Endothelial cell of umbilical vein (primary cell): ENCODE results near the gene KIF26B. TPM values are rescaled to one million over a fixed set of nuclear protein-coding genes. Genes with fewer than 3 reads are reported as not detected.

Experiments
- BruUV-seq: library from RNA; stranded (reverse); fragments of 400-500 nt; replicated peaks from 2 replicates; lab custom pipeline; 2021; lab: Mats Ljungman, UMichigan
- CTCF ChIA-PET: fragments of 300-600, 350-600 bp; sonication (Branson Sonifier 250); formaldehyde crosslinking; loops from one replicate; lab custom pipeline; 2021; ENCODE audit warnings: antibody characterized with exemption, inconsistent platforms; lab: Charles Lee
- POLR2A ChIA-PET: fragments of 300-600, 350-600 bp; sonication (Branson Sonifier 250); formaldehyde crosslinking; loops from one replicate; lab custom pipeline; 2021; ENCODE audit warnings: antibody characterized with exemption, inconsistent platforms; lab: Charles Lee
- DNase-seq: peaks from one replicate; pipeline ENCODE4 v3.0.0-alpha.2; 2011; ENCODE audit warnings: low read depth, low spot score
- FAIRE-seq: peaks from 2 replicates; lab custom pipeline; 2011; peaks lifted over from hg19 to GRCh38; lab: Jason Lieb, UNC
- H2AFZ ChIP-seq: 2 replicates; pipeline ENCODE4 v1.6.0; 2012; ENCODE audit warnings: low read depth, low read length, control low read depth, inconsistent platforms
- H3K27ac ChIP-seq: 2 replicates; pipeline ENCODE4 v1.5.1; 2011; ENCODE audit warnings: low read depth, mild to moderate bottlenecking, control low read depth, low read length, moderate library complexity; ENCODE audit not compliant: insufficient read depth
- H3K27me3 ChIP-seq, 2 experiments: 2 replicates each; pipeline versions ENCODE4 v1.6.0 to v1.6.1; 2011; ENCODE audit warnings: low read length in 2 of 2, mixed read lengths in 1 of 2; ENCODE audit not compliant: control insufficient read depth in 2 of 2, insufficient read depth in 2 of 2
- H3K36me3 ChIP-seq, 2 experiments: 2 replicates in 1 of 2; 3 replicates in 1 of 2; pipeline ENCODE4 v1.5.1; 2011; ENCODE audit warnings: low read length in 2 of 2, mild to moderate bottlenecking in 1 of 2, moderate library complexity in 1 of 2; ENCODE audit not compliant: control insufficient read depth in 2 of 2, insufficient read depth in 2 of 2; ENCODE audit errors: extremely low read depth in 1 of 2
- H3K4me1 ChIP-seq: 3 replicates; pipeline ENCODE4 v1.5.1; 2011; ENCODE audit warnings: mild to moderate bottlenecking, low read length; ENCODE audit not compliant: control insufficient read depth, insufficient read depth; ENCODE audit errors: extremely low read depth
- H3K4me2 ChIP-seq: 2 replicates; pipeline ENCODE4 v1.6.1; 2011; ENCODE audit warnings: low read length, control low read depth, mixed read lengths; ENCODE audit not compliant: insufficient read depth
- H3K4me3 ChIP-seq, 3 experiments: fragments of 200-600 bp in 1 of 3; sonication (generic), shearing (Covaris generic) in 1 of 3; replicated peaks in 1 of 3; 2 replicates each; pipeline ENCODE4 v1.5.1; 2011 to 2016; ENCODE audit warnings: control low read depth in 3 of 3, low read length in 3 of 3, mild to moderate bottlenecking in 2 of 3, inconsistent platforms in 1 of 3, low read depth in 1 of 3, moderate library complexity in 1 of 3; ENCODE audit not compliant: insufficient read depth in 1 of 3
- H3K79me2 ChIP-seq: 2 replicates; pipeline ENCODE4 v1.6.0; 2012; ENCODE audit warnings: low read length, inconsistent platforms; ENCODE audit not compliant: control insufficient read depth, insufficient read depth
- H3K9ac ChIP-seq: replicated peaks from 2 replicates; pipeline ENCODE3; 2011; ENCODE audit warnings: low read length, control low read depth; ENCODE audit not compliant: insufficient read depth; ENCODE audit errors: extremely low read depth
- H3K9me1 ChIP-seq: replicated peaks from 3 replicates; pipeline ENCODE4 v1.6.0; 2011; ENCODE audit warnings: mild to moderate bottlenecking, low read length; ENCODE audit not compliant: control insufficient read depth, insufficient read depth; ENCODE audit errors: extremely low read depth
- H3K9me3 ChIP-seq: replicated peaks from 2 replicates; pipeline ENCODE4 v1.5.1; 2012; ENCODE audit warnings: low read length, inconsistent platforms; ENCODE audit not compliant: control insufficient read depth, insufficient read depth
- H4K20me1 ChIP-seq: replicated peaks from 2 replicates; pipeline ENCODE3; 2011; ENCODE audit warnings: mild to moderate bottlenecking, low read length; ENCODE audit not compliant: control insufficient read depth, insufficient read depth; ENCODE audit errors: extremely low read depth
- EZH2 ChIP-seq: IDR thresholded peaks from 2 replicates; pipeline ENCODE4 v1.6.1; 2012; ENCODE audit warnings: borderline replicate concordance, low read depth, mild to moderate bottlenecking, moderate library complexity, low read length, inconsistent platforms; ENCODE audit not compliant: severe bottlenecking
- MYC ChIP-seq: IDR thresholded peaks from one replicate; pipeline ENCODE4 v1.6.1; 2011; ENCODE audit warnings: mild to moderate bottlenecking, low read depth, low read length
- POLR2A ChIP-seq: IDR thresholded peaks from 2 replicates; pipeline ENCODE4 v1.6.1; 2012; ENCODE audit warnings: low read depth, mild to moderate bottlenecking, control low read depth, low read length
- POLR2AphosphoS5 ChIP-seq: IDR thresholded peaks from 2 replicates; pipeline ENCODE4 v1.6.1; 2012; ENCODE audit warnings: low read depth, mild to moderate bottlenecking, control low read depth, low read length, moderate library complexity; ENCODE audit not compliant: insufficient read depth
- dilution Hi-C: fragments of 300-500 bp; cut with MboI; formaldehyde crosslinking; loops from one replicate; pipeline ENCODE4 v1.15.0; 2019; ENCODE audit warnings: low sequenced_read_pairs; ENCODE audit not compliant: extremely low pct_ligation_motif_present
- intact Hi-C: fragments of 100-400 bp; cut with micrococcal nuclease; formaldehyde crosslinking; loops from one replicate; pipeline ENCODE4 v1.10.0; 2022
- polyA plus RNA-seq, 4 experiments: library from polyadenylated mRNA; depleted of rRNA in 3 of 4; stranded (reverse) in 3 of 4; unstranded in 1 of 4; fragments of >200 nt; gene quantifications; 2 replicates each; pipeline versions ENCODE4 v1.2.1 to v1.2.3, GENCODE V29; 2011 to 2012; ENCODE audit warnings: missing spikeins in 1 of 4
- total RNA-seq: library from RNA; stranded (reverse); gene quantifications from 2 replicates; pipeline ENCODE4 v1.2.3, GENCODE V29; 2021
- TF ChIP-seq, protein P1 (sequence below): IDR thresholded peaks from 2 replicates; pipeline ENCODE4 v1.6.1; 2011; ENCODE audit not compliant: insufficient read depth, insufficient read length
- TF ChIP-seq, protein P2 (sequence below), 2 donors: IDR thresholded peaks; 1 replicate in 1 of 2; 2 replicates in 1 of 2; pipeline ENCODE4 v1.5.1; 2011; ENCODE audit warnings: low read length in 2 of 2, mild to moderate bottlenecking in 2 of 2, moderate library complexity in 2 of 2, control low read depth in 1 of 2, inconsistent platforms in 1 of 2, low read depth in 1 of 2; ENCODE audit not compliant: insufficient read depth in 1 of 2; ENCODE audit errors: extremely low read depth in 1 of 2

Gene KIF26B
- total and polyA plus RNA-seq, 2 donors (not counting 3 experiments of a cell fraction or from before 2014, with no cell fraction given): 0.04 to 0.49 TPM

DNA sequence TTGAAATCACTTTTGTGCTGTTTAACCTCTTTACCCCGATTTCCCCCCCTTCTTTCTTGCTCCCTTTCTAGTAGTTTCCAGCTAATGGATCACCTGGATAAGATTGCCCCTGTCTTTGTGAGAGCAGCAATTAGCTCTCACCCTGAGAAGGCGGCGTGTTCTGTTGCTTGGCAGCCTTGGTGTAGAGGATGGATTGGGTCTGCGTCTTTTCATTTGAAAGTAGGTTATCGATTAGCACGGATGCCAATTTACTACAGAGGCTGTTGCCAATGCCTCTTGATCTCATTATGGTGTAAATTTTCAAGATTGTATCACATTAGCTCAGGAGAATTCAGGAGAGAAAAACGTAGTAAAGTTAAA is 26.4 kb downstream of the KIF26B start:
- TF ChIP-seq, protein P1, sequence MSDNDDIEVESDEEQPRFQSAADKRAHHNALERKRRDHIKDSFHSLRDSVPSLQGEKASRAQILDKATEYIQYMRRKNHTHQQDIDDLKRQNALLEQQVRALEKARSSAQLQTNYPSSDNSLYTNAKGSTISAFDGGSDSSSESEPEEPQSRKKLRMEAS: no peak
- no peak for TF ChIP-seq POLR2AphosphoS5
- no peak for TF ChIP-seq MYC
- TF ChIP-seq POLR2A: no peak
- no peak overlapping the region for H3K27ac ChIP-seq
- POLR2A ChIA-PET: no interaction called here
- CTCF ChIA-PET: interaction anchor here (0.9 kb wide), 1 partner anchor 14 kb away, joined by 3 read pairs; no protein-coding TSS in a partner anchor
- no peak overlapping the region for H3K4me3 ChIP-seq
- H3K9me1 ChIP-seq: no peaks in the 10 kb centered on the region
- dilution Hi-C loops: no loop called here
- FAIRE-seq (no peak), DNase-seq (no peak)
- no peak overlapping the region for H3K4me2 ChIP-seq
- no peak overlapping the region for H3K9ac ChIP-seq
- H3K4me1 ChIP-seq: no peaks in the 10 kb centered on the region
- intact Hi-C loops: no loop called here
- BruUV-seq: no TSS peak
- H4K20me1 ChIP-seq: no peaks in the 10 kb centered on the region
- no peaks in the 10 kb centered on the region for H3K36me3 ChIP-seq
- H3K27me3 ChIP-seq: no peaks in the 10 kb centered on the region
- H3K9me3 ChIP-seq: no peaks in the 10 kb centered on the region
- H2AFZ ChIP-seq: no peak overlapping the region
- H3K79me2 ChIP-seq: no peaks in the 10 kb centered on the region

DNA sequence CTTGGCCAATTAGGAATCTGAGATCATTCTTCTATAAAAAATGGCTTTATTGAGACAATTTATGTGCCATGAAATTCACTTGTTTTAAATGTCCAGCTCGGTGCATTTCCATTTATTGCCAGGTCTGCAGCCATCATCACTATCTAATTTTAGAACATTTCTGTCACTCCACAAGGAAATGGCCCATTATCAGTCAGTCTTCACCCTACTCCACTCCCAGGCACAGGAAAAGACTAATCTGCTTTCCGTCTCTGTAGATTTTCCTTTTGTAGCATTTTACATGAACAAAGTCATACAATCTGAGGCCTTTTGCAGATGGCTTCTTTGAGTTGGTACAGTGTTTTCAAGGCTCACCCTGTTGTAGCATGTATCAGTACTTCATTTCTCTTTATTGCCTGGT is 27.2 kb downstream of the KIF26B start:
- H4K20me1 ChIP-seq: no peaks in the 10 kb centered on the region
- TF ChIP-seq EZH2 (no peak), POLR2AphosphoS5 (no peak)
- TF ChIP-seq, protein P2, sequence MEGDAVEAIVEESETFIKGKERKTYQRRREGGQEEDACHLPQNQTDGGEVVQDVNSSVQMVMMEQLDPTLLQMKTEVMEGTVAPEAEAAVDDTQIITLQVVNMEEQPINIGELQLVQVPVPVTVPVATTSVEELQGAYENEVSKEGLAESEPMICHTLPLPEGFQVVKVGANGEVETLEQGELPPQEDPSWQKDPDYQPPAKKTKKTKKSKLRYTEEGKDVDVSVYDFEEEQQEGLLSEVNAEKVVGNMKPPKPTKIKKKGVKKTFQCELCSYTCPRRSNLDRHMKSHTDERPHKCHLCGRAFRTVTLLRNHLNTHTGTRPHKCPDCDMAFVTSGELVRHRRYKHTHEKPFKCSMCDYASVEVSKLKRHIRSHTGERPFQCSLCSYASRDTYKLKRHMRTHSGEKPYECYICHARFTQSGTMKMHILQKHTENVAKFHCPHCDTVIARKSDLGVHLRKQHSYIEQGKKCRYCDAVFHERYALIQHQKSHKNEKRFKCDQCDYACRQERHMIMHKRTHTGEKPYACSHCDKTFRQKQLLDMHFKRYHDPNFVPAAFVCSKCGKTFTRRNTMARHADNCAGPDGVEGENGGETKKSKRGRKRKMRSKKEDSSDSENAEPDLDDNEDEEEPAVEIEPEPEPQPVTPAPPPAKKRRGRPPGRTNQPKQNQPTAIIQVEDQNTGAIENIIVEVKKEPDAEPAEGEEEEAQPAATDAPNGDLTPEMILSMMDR (IDR thresholded peaks at IDR 0.05; ENCODE audit: extremely low read depth in 1 of 2, insufficient read depth in 1 of 2, low read depth in 1 of 2, low read length in 2 of 2): no peak
- H3K36me3 ChIP-seq: no peaks in the 10 kb centered on the region
- no peak overlapping the region for H2AFZ ChIP-seq
- DNase-seq (no peak), FAIRE-seq (no peak)
- H3K27ac ChIP-seq: no peak overlapping the region
- no peaks in the 10 kb centered on the region for H3K9me3 ChIP-seq
- CTCF ChIA-PET: interaction anchor here (0.9 kb wide), 1 partner anchor 15 kb away, joined by 3 read pairs; no protein-coding TSS in a partner anchor
- intact Hi-C loops: no loop called here
- no peaks in the 10 kb centered on the region for H3K27me3 ChIP-seq
- H3K4me1 ChIP-seq: no peaks in the 10 kb centered on the region
- POLR2A ChIA-PET: no interaction called here
- no peaks in the 10 kb centered on the region for H3K9me1 ChIP-seq
- no peak overlapping the region for H3K9ac ChIP-seq
- H3K4me3 ChIP-seq: no peak overlapping the region
- no peaks in the 10 kb centered on the region for H3K79me2 ChIP-seq
- dilution Hi-C loops: no loop called here
- H3K4me2 ChIP-seq: no peak overlapping the region
- BruUV-seq: no TSS peak
